Measurements from ENCODE around the gene EIF4H. TPM values are rescaled to one million over a fixed set of nuclear protein-coding genes. Genes with fewer than 3 reads are reported as not detected.

Gene EIF4H
- total RNA-seq, 3 donors from 2014 or later, result 231 to 278 (median 274) TPM

GRCh38 chr7:74242122-74242443 lies 67.9 kb downstream of the EIF4H start:
- no peak for DNase-seq
- TF ChIP-seq CTCF (IDR thresholded peaks at IDR 0.05), result no peak
- Histone ChIP-seq H3K4me1 (ENCODE audit: low read depth) (no peaks in the 10 kb centered on the region), H3K4me3 (no peak overlapping the region), H3K36me3 (ENCODE audit: low read depth) (no peaks in the 10 kb centered on the region), H3K9me3 (no peaks in the 10 kb centered on the region)
- ATAC-seq, result no peak
- intact Hi-C loops (cut with DNase I, micrococcal nuclease), result no loop called here

- no peak for TF ChIP-seq CTCF (IDR thresholded peaks at IDR 0.05)
- intact Hi-C loops (cut with DNase I, micrococcal nuclease), result no loop called here
- no peaks in the 10 kb centered on the region for H3K4me1 ChIP-seq (ENCODE audit: low read depth)
- H3K4me3 ChIP-seq, result no peak overlapping the region
- DNase-seq, result no peak
- no peak for ATAC-seq
- no peaks in the 10 kb centered on the region for H3K9me3 ChIP-seq
- H3K36me3 ChIP-seq (ENCODE audit: low read depth), result peaks cover 4% of the 10 kb centered on the region
These were observed 72.3 kb downstream of the EIF4H start for GRCh38 chr7:74246497-74246896.

Small RNAs within 50 kb of the gene (microRNA-seq; reads per million reads assigned to microRNA genes)
- 346 reads per million, percentile 75 among the genes with 10 or more reads in this experiment for gene MIR590

Other genes starting within 250 kb of the EIF4H start
- gene ELN, start 146.2 kb upstream of the EIF4H start, total RNA-seq, result 10 to 100 TPM in 2 of 3 donors, 1 to 10 TPM in 1; 5.0 to 43.4 (median 20.5) TPM
- 10 to 100 TPM; 12.0 to 15.6 (median 12.1) TPM for gene LIMK1, start 90.6 kb upstream of the EIF4H start, total RNA-seq
- gene LAT2, start 35.6 kb downstream of the EIF4H start, total RNA-seq, result 1 to 10 TPM; 3.1 to 8.1 (median 6.9) TPM
- gene RFC2, start 80.0 kb downstream of the EIF4H start, total RNA-seq, result 10 to 100 TPM; 14.8 to 23.7 (median 15.9) TPM
- 10 to 100 TPM; 57.6 to 77.7 (median 67.1) TPM for gene CLIP2, start 115.1 kb downstream of the EIF4H start, total RNA-seq